Testis (tissue), 3 donors: ENCODE results near the gene B3GAT1. TPM values are rescaled to one million over a fixed set of nuclear protein-coding genes. Genes with fewer than 3 reads are reported as not detected.
"Not testable (repeated sequence)": the region's sequence is repeated elsewhere in the genome, so short reads cannot be mapped to it uniquely, and the experiment has no call there.

Experiments used
- DNase-seq: peaks from one replicate; pipeline ENCODE4 v3.0.0-alpha.2; 2019
- H3K27ac ChIP-seq, 2 donors: fragments of 200-600 bp; sonication (generic); one replicate each; pipeline ENCODE4 v1.5.1; 2019
- H3K27me3 ChIP-seq: fragments of 200-600 bp; sonication (generic); one replicate; pipeline ENCODE4 v1.5.1; 2019
- H3K36me3 ChIP-seq: fragments of 200-600 bp; sonication (generic); one replicate; pipeline ENCODE4 v1.5.1; 2017; ENCODE audit warnings: low read depth; ENCODE audit errors: missing control alignments
- H3K4me1 ChIP-seq: fragments of 200-600 bp; sonication (generic); one replicate; pipeline ENCODE4 v1.5.1; 2019
- H3K4me3 ChIP-seq, 2 donors: fragments of 200-600 bp; sonication (generic); one replicate each; pipeline ENCODE4 v1.5.1; 2017 to 2019
- H3K9me3 ChIP-seq: fragments of 200-600 bp; sonication (generic); one replicate; pipeline ENCODE4 v1.5.1; 2017
- POLR2A ChIP-seq: fragments of 450-650 bp; IDR thresholded peaks from one replicate; pipeline ENCODE4 v1.6.1; 2017; ENCODE audit warnings: antibody characterized with exemption, mild to moderate bottlenecking, moderate library complexity
- WGBS, 2 donors: methylation state at CpG; one replicate each; pipeline ENCODE4 v1.1.5; 2018; 5-methylcytosine and 5-hydroxymethylcytosine counted together
- intact Hi-C: fragments of 100-400 bp; cut with DNase I; formaldehyde crosslinking; loops from one replicate; pipeline ENCODE4 v1.15.1; 2023; ENCODE audit warnings: low total_unique reads
- polyA plus RNA-seq: library from polyadenylated mRNA; stranded (reverse); fragments of 350-450 nt; fragmentation: Illumina TruSeq; extraction: RNeasy Lipid Tissue Mini Kit (QIAGEN cat#74804); gene quantifications from one replicate; pipeline ENCODE4 v1.2.3, GENCODE V29; 2014; ENCODE audit warnings: low read depth, low replicate concordance; ENCODE audit not compliant: insufficient read depth
- total RNA-seq, 2 donors: library from RNA; depleted of rRNA; stranded (reverse); fragments of >200 nt; gene quantifications; one replicate each; pipeline ENCODE4 v1.2.3, GENCODE V29; 2016
- TF ChIP-seq, protein P1 (sequence below), 3 experiments: fragments of 450-650 bp in 2 of 3; fragments of 200-600 bp in 1 of 3; sonication (generic) in 1 of 3; IDR thresholded peaks; one replicate each; pipeline ENCODE4 v1.5.1; 2016 to 2019; ENCODE audit warnings: antibody characterized with exemption in 3 of 3, mild to moderate bottlenecking in 2 of 3, moderate library complexity in 1 of 3

The B3GAT1 gene
- total and polyA plus RNA-seq, 3 donors from 2014 or later = 2.7 to 4.3 (median 3.0) TPM

DNA sequence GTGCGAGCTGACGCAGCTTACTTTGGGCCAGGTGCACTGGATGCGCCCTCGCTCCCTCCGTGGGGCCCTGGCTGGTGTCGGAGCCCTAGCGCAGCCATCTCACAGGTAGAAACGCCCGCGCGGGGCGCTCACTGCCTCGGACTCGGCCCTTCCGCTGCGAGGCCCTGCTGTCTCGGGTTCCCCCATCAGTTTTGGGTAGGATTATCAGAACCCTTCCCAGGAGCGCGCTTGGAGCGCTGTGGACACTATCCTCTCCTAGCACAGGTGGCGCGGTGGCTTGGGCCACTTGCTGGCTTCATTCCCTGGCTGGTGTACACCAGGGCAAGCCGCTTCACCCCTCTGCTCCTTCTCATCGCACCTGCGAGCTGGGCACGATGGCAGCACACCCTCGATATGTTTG is 35.7 kb upstream of the B3GAT1 start:
- H3K4me3 ChIP-seq = no peak overlapping the region
- DNase-seq = no peak
- TF ChIP-seq, protein P1, sequence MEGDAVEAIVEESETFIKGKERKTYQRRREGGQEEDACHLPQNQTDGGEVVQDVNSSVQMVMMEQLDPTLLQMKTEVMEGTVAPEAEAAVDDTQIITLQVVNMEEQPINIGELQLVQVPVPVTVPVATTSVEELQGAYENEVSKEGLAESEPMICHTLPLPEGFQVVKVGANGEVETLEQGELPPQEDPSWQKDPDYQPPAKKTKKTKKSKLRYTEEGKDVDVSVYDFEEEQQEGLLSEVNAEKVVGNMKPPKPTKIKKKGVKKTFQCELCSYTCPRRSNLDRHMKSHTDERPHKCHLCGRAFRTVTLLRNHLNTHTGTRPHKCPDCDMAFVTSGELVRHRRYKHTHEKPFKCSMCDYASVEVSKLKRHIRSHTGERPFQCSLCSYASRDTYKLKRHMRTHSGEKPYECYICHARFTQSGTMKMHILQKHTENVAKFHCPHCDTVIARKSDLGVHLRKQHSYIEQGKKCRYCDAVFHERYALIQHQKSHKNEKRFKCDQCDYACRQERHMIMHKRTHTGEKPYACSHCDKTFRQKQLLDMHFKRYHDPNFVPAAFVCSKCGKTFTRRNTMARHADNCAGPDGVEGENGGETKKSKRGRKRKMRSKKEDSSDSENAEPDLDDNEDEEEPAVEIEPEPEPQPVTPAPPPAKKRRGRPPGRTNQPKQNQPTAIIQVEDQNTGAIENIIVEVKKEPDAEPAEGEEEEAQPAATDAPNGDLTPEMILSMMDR (IDR thresholded peaks at IDR 0.05) = no peak
- no peak for TF ChIP-seq POLR2A
- 73% methylated on average over 27 of the region's 27 CpGs for WGBS, 2 donors
- H3K9me3 ChIP-seq = no peaks in the 10 kb centered on the region
- no peaks in the 10 kb centered on the region for H3K27me3 ChIP-seq
- intact Hi-C loops = no loop called here
- H3K27ac ChIP-seq = no peak overlapping the region
- no peaks in the 10 kb centered on the region for H3K4me1 ChIP-seq
- no peaks in the 10 kb centered on the region for H3K36me3 ChIP-seq

DNA sequence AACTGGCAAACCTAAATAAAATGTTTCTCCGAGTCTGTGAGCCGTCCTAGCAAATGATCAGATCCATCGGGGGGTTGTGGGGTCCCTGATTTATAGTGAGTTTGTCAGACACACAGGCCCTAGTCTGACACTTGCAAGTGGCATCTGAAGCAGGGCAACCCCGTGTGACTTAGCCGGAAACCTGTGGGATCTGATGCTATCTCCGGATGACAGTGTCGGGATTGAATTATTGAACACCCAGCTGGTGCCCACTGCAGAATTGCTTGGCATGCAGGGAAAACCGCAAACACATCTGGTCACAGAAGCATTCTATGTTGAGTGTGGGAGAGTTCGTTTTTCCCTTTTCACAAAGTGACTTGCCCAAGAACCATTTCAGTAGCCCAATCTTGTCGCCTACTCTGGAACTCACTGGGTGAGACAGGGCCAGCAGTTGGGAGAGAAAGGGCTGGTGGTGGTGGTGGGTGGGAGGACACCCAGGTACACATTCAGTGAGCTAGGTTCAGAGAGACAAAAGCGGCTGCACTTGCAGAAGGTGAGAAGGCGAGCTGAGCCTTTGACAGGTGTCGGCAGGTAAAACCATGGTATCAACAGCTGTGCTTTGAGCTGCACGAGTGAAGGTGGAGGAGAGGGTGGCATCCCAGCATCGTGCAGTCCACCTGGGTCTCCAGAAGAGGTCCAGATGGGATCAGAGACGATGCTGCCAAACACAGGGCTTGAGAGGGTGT is 33.7 kb upstream of the B3GAT1 start:
- TF ChIP-seq, protein P1 (IDR thresholded peaks at IDR 0.05) = no peak
- TF ChIP-seq POLR2A = no peak
- intact Hi-C loops = no loop called here
- no peaks in the 10 kb centered on the region for H3K27me3 ChIP-seq
- no peaks in the 10 kb centered on the region for H3K9me3 ChIP-seq
- WGBS, 2 donors = 84 to 86% methylated on average over 13 to 16 of the region's 16 CpGs
- H3K36me3 ChIP-seq = no peaks in the 10 kb centered on the region
- no peak overlapping the region for H3K27ac ChIP-seq
- DNase-seq = no peak
- H3K4me1 ChIP-seq = no peaks in the 10 kb centered on the region
- no peak overlapping the region for H3K4me3 ChIP-seq

DNA sequence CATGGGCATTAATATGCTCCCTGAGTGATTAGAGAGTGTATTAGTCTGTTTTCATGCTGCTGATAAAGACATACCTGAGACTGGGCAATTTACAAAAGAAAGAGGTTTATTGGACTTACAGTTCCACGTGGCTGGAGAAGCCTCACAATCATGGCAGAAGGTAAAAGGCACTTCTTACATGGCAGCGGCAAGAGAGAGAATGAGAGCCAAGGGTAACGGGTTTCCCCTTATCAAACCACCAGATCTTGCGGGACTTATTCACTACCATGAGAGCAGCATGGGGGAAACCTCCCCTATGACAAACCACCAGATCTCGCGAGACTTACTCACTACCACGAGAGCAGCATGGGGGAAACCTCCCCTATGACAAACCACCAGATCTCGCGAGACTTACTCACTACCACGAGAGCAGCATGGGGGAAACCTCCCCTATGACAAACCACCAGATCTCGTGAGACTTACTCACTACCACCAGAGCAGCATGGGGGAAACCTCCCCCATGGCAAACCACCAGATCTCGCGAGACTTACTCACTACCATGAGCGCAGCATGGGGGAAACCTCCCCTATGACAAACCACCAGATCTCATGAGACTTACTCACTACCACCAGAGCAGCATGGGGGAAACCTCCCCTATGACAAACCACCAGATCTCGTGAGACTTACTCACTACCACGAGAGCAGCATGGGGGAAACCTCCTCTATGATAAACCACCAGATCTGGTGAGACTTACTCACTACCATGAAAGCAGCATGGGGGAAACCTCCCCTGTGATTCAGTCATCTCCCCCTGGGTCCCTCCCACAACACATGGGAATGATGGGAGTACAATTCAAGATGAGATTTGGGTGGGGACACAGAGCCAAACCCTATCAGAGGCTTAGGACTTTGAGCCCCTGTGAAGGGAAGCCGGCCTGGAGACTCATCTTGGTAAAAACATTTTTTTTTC is 32.4 kb upstream of the B3GAT1 start:
- H3K4me1 ChIP-seq, H3K27ac ChIP-seq, H3K4me3 ChIP-seq, H3K9me3 ChIP-seq, H3K36me3 ChIP-seq, H3K27me3 ChIP-seq, DNase-seq, intact Hi-C loops: not testable (repeated sequence)
- WGBS, 2 donors = 76 to 81% methylated on average over 13 to 17 of the region's 17 CpGs

DNA sequence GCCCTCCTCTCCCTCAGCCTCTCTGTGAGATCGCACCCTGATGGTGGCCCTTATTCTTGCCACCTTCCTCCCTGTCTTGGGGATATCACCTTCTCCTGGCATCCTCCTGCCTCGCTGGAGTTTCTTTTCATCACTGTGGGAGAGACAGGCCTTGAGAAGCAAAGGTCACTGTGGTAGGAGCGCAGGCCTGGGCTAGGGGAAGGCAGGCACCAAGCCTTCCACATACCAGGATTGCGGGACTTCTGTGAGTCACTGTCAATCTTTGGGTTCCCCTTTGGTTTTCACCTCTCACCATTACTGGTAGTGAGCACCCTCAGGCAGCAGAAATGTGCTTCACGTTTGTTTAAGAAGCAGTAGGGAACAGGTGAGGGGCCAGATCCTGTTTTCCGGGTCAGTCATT is 31.2 kb upstream of the B3GAT1 start:
- H3K4me1 ChIP-seq = no peaks in the 10 kb centered on the region
- H3K4me3 ChIP-seq = no peak overlapping the region
- H3K27ac ChIP-seq = no peak overlapping the region
- intact Hi-C loops = no loop called here
- no peaks in the 10 kb centered on the region for H3K27me3 ChIP-seq
- no peak for DNase-seq
- 78 to 93% methylated on average over 6 of the region's 6 CpGs for WGBS, 2 donors
- no peaks in the 10 kb centered on the region for H3K9me3 ChIP-seq
- TF ChIP-seq POLR2A = no peak
- TF ChIP-seq, protein P1 (IDR thresholded peaks at IDR 0.05) = no peak
- no peaks in the 10 kb centered on the region for H3K36me3 ChIP-seq

DNA sequence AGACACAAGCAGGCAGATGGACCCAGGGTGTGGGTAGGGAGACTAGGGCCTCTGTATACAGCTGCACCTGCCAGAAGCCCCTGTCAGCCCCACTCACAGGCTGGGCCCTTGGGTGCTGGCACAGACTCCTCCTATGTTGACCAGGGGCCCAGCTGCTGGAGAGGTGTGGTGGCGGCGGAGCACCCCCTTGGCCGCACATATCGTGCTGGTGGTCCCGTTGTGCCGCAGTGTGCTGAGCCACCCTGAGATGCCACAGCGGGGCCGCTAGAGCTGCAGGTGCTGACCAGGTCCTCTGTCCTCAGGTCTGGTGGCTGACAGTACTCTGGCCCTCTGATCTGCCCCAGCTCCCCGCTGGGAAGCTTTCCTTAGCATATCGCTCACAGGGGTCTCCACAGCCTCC is 30.2 kb upstream of the B3GAT1 start:
- Histone ChIP-seq H3K4me1 (no peaks in the 10 kb centered on the region), H3K36me3 (no peaks in the 10 kb centered on the region), H3K9me3 (no peaks in the 10 kb centered on the region), H3K27ac (no peak overlapping the region), H3K4me3 (no peak overlapping the region), H3K27me3 (no peaks in the 10 kb centered on the region)
- TF ChIP-seq POLR2A = no peak
- TF ChIP-seq, protein P1 (IDR thresholded peaks at IDR 0.05) = no peak
- intact Hi-C loops = no loop called here
- WGBS, 2 donors = 83 to 90% methylated on average over 6 to 10 of the region's 10 CpGs
- no peak for DNase-seq
